Tibial nerve (tissue), 4 donors: ENCODE measurements around the gene PPP2R3B. TPM values are rescaled to one million over a fixed set of nuclear protein-coding genes. Genes with fewer than 3 reads are reported as not detected.
"Not testable (repeated sequence)": the region's sequence is repeated elsewhere in the genome, so short reads cannot be mapped to it uniquely, and the experiment has no call there.

ENCODE experiments used
- DNase-seq, 2 donors: peaks; one replicate each; pipeline ENCODE4 v3.0.0-alpha.2; 2019; ENCODE audit warnings: low spot score in 2 of 2
- H3K27ac ChIP-seq, 4 donors: fragments of 200-600 bp; sonication (generic) in 3 of 4; one replicate each; pipeline ENCODE4 v1.5.1; 2017 to 2019; ENCODE audit warnings: mild to moderate bottlenecking in 1 of 4
- H3K27me3 ChIP-seq, 2 donors: fragments of 200-600 bp; sonication (generic) in 1 of 2; one replicate each; pipeline versions ENCODE4 v1.5.1 to v1.6.0; 2017 to 2019
- H3K36me3 ChIP-seq, 3 donors: fragments of 200-600 bp; sonication (generic); one replicate each; pipeline ENCODE4 v1.5.1; 2018 to 2019
- H3K4me1 ChIP-seq, 4 donors: fragments of 200-600 bp; sonication (generic) in 3 of 4; one replicate each; pipeline ENCODE4 v1.5.1; 2017 to 2019
- H3K4me3 ChIP-seq, 4 donors: fragments of 200-600 bp; sonication (generic) in 3 of 4; one replicate each; pipeline ENCODE4 v1.5.1; 2017 to 2019; ENCODE audit warnings: mild to moderate bottlenecking in 1 of 4, moderate library complexity in 1 of 4
- H3K9me3 ChIP-seq, 4 donors: fragments of 200-600 bp; sonication (generic) in 3 of 4; one replicate each; pipeline ENCODE4 v1.5.1; 2017 to 2019
- EP300 ChIP-seq, 2 donors: sonication (generic); formaldehyde crosslinking; IDR thresholded peaks; one replicate each; pipeline ENCODE4 v1.6.1; 2017; ENCODE audit warnings: antibody characterized with exemption in 2 of 2, mild to moderate bottlenecking in 1 of 2
- POLR2A ChIP-seq, 2 donors: fragments of 450-650 bp; IDR thresholded peaks; one replicate each; pipeline ENCODE4 v1.6.1; 2017; ENCODE audit warnings: antibody characterized with exemption in 2 of 2, mild to moderate bottlenecking in 2 of 2, moderate library complexity in 2 of 2
- WGBS, 2 donors: methylation state at CpG; one replicate each; pipeline ENCODE4 v1.1.5; 2018; 5-methylcytosine and 5-hydroxymethylcytosine counted together
- total RNA-seq, 4 donors: library from RNA; depleted of rRNA; stranded (reverse); fragments of >200 nt; gene quantifications; one replicate each; pipeline ENCODE4 v1.1.0, GENCODE V29; 2016
- TF ChIP-seq, protein P1 (sequence below), 5 experiments: fragments of 200-600 bp in 3 of 5; fragments of 450-650 bp in 2 of 5; sonication (generic) in 3 of 5; IDR thresholded peaks; one replicate each; pipeline ENCODE4 v1.5.1; 2016 to 2019; ENCODE audit warnings: antibody characterized with exemption in 5 of 5, mild to moderate bottlenecking in 3 of 5, moderate library complexity in 2 of 5

PPP2R3B gene
- total RNA-seq, 4 donors from 2014 or later, result 20.4 to 59.4 (median 32.7) TPM

DNA sequence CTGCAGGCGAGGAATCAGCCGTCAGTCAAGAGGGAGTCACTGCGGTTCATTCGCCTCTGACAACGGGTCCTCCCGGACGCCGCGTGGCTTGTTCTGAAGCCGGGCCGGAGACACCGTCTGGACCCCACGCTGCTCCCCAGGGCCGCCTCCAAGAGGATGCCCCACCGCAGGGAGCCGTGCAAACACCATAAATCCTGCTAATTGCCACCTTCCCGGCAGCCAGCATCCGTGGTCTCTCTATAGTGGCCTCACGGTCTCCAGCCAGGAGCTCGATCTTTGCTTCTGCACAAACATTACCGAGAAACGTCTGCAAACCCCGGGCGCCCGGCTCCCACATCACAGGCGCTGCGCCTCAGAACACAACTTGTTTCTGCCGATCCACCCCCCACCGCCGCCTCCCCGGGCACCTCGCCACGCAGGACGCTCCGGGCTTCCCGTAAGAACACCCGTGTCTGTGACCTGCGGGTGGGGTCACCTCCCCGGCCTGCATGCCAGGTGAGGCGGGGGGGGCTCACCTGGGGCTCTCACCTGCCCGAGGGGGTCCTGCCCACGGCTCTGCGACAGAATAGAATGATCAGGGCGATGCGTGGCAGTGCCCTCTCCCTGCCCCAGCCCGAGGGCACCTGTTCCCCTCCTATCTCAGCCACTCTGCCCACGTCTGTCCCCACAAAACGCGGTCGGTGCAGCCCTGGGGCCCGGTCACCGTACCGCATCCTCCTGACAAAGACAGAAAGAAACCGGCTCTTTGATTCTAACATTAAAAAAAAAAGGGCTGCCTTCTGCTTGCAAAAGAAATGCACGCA, 32.4 kb upstream of the PPP2R3B start:
- Histone ChIP-seq H3K27me3 (no peaks in the 10 kb centered on the region), H3K4me3 (no peak overlapping the region), H3K36me3 (no peaks in the 10 kb centered on the region), H3K9me3 (no peaks in the 10 kb centered on the region), H3K27ac (no peak overlapping the region), H3K4me1 (peaks cover 0 to 3% (median 0%) of the 10 kb centered on the region in 4 donors)
- DNase-seq, result no peak
- TF ChIP-seq EP300 (IDR thresholded peaks at IDR 0.05), result no peak
- no peak for TF ChIP-seq POLR2A (IDR thresholded peaks at IDR 0.05)
- TF ChIP-seq, protein P1, sequence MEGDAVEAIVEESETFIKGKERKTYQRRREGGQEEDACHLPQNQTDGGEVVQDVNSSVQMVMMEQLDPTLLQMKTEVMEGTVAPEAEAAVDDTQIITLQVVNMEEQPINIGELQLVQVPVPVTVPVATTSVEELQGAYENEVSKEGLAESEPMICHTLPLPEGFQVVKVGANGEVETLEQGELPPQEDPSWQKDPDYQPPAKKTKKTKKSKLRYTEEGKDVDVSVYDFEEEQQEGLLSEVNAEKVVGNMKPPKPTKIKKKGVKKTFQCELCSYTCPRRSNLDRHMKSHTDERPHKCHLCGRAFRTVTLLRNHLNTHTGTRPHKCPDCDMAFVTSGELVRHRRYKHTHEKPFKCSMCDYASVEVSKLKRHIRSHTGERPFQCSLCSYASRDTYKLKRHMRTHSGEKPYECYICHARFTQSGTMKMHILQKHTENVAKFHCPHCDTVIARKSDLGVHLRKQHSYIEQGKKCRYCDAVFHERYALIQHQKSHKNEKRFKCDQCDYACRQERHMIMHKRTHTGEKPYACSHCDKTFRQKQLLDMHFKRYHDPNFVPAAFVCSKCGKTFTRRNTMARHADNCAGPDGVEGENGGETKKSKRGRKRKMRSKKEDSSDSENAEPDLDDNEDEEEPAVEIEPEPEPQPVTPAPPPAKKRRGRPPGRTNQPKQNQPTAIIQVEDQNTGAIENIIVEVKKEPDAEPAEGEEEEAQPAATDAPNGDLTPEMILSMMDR (IDR thresholded peaks at IDR 0.05), result no peak
- WGBS, 2 donors, result 66 to 78% methylated on average over 52 to 54 of the region's 55 CpGs

DNA sequence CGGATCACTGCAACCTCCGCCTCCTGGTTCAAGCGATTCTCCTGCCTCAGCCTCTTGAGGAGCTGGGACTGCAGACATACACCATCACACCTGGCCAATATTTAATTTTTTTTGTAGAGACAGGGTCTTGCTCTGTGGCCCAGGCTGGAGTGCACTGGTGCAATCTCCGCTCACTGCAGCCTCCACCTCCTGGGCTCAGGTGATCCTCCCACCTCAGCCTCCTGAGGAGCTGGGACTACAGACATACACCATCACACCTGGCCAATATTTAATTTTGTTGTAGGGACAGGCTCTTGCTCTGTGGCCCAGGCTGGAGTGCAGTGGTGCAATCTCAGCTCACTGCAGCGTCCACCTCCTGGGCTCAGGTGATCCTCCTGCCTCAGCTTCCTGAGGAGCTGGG, 28.8 kb upstream of the PPP2R3B start:
- not testable (repeated sequence) for DNase-seq, H3K9me3 ChIP-seq, H3K4me3 ChIP-seq, H3K27me3 ChIP-seq, H3K36me3 ChIP-seq, H3K27ac ChIP-seq
- H3K4me1 ChIP-seq, result peaks cover 0 to 13% (median 3%) of the 10 kb centered on the region in 4 donors
- WGBS, 2 donors, result 83 to 91% methylated on average over 5 of the region's 5 CpGs

DNA sequence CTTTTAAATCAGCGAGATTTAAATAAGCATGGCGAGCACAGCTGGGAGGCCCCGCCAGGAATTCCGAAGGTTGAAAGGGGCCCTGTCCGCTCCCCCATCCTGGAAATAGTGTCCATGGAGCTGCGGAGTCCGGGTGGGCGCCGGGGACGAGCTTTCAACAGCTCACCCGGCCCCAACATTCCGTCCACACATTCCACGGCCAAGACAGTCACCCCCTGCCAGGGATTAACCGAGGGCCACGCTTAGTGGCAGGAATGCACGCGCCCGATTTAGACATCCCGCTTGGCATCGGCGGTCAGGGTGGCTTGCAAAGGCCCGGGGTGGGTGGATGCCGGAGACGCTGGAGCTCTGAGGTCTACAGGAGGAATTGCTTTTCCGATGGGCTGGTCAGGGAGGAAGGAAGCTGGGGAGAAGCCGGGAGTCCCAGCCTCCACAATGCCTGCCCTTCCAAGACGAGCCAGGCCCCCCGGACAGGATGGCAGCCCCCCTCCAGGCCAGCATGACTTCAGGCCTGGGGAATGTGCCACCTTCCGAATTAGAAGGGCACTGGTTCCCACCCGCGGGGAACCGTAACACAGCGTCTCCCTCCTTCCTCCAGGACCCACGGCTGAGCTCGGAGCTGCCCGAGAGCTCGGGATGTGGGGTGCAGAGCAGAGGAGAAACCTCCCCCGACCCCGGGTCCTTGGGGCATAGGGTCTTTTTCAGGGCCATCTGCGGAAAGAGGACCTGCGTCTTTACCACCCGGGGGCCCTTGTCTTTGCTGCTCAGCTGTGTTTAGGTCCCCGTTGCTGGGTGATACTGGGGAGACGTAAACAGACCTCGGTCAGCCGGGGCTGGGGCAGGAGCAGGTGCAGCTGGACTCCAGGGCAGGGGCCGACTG, 26.9 kb upstream of the PPP2R3B start:
- H3K4me1 ChIP-seq, result peaks cover 0 to 13% (median 3%) of the 10 kb centered on the region in 4 donors
- H3K36me3 ChIP-seq, result no peaks in the 10 kb centered on the region
- TF ChIP-seq, protein P1 (IDR thresholded peaks at IDR 0.05), result peak in 1 of 5 experiments; percentile 16
- no peak for TF ChIP-seq EP300 (IDR thresholded peaks at IDR 0.05)
- WGBS, 2 donors, result 11 to 13% methylated on average over 43 of the region's 47 CpGs
- no peaks in the 10 kb centered on the region for H3K9me3 ChIP-seq
- peak overlapping the region in 3 of 4 donors; percentile 11 to 81 (median 22) for H3K27ac ChIP-seq
- peaks cover 0 to 6% of the 10 kb centered on the region in 2 donors for H3K27me3 ChIP-seq
- no peak for DNase-seq
- peak overlapping the region in 3 of 4 donors; percentile 15 to 42 (median 24) for H3K4me3 ChIP-seq

DNA sequence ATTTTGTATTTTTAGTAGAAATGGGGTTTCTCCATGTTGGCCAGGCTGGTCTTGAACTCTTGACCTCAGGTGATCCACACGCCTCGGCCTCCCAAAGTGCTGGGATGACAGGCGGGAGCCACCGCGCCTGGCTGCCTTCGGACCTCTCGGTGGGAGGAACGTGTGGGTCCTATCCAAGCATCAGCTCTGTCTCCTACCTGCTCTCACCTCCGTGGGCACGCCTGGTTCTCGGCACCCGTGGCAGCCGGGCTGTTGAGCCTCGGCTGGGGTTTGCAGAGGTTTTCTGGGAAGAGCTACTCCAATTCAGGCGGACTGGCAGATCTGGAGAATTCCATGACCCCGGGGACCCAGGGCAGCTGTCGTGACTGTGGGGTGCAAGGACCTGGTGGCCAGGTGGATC, 23.6 kb upstream of the PPP2R3B start:
- H3K27ac ChIP-seq, result no peak overlapping the region
- no peak for DNase-seq
- peaks cover 0 to 13% (median 3%) of the 10 kb centered on the region in 4 donors for H3K4me1 ChIP-seq
- TF ChIP-seq POLR2A (IDR thresholded peaks at IDR 0.05) (no peak), EP300 (IDR thresholded peaks at IDR 0.05) (no peak)
- TF ChIP-seq, protein P1 (IDR thresholded peaks at IDR 0.05), result no peak
- H3K27me3 ChIP-seq, result peaks cover 0 to 6% of the 10 kb centered on the region in 2 donors
- H3K9me3 ChIP-seq, result no peaks in the 10 kb centered on the region
- no peak overlapping the region for H3K4me3 ChIP-seq
- H3K36me3 ChIP-seq, result no peaks in the 10 kb centered on the region
- WGBS, 2 donors, result 91 to 96% methylated on average over 4 to 5 of the region's 17 CpGs

- H3K4me1 ChIP-seq, result peaks cover 0 to 3% (median 0%) of the 10 kb centered on the region in 4 donors
- no peak overlapping the region for H3K4me3 ChIP-seq
- WGBS, 2 donors, result 77 to 86% methylated on average over 5 of the region's 5 CpGs
- H3K36me3 ChIP-seq, result no peaks in the 10 kb centered on the region
- no peak for DNase-seq
- H3K27ac ChIP-seq, result no peak overlapping the region
- TF ChIP-seq POLR2A (IDR thresholded peaks at IDR 0.05) (no peak), EP300 (IDR thresholded peaks at IDR 0.05) (no peak)
- TF ChIP-seq, protein P1 (IDR thresholded peaks at IDR 0.05), result no peak
- no peaks in the 10 kb centered on the region for H3K9me3 ChIP-seq
- H3K27me3 ChIP-seq, result no peaks in the 10 kb centered on the region
Measured at GRCh38 chrX:405149-405548, 18.4 kb upstream of the PPP2R3B start.
